ENCODE results near the gene PDE4D.

The PDE4D gene

DNA sequence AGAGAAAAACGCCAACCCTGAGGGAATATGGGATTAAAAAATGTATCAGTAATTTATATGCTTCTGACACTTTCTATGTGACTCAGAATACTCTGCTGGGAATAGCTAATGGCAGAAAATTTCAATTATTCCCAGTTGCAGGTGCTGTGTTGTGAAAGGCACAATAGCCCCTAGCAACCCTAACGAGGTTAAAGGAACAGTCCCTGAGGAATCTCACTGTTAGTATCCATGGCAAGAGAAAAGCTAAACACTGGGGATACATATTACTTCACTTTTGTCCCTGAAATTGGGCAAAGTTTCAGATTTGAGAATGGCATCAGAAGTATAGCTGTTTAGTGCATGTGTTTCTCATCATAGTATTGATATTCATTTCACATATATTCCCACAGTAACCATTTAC lies 755.7 kb downstream of the PDE4D start:
- H3K9me3 ChIP-seq (ENCODE audit: control insufficient read depth, insufficient read depth, low read length) = no peaks in the 10 kb centered on the region
- 0 out of 2 replicates have a peak, but pooled peaks cover 3% of the 10 kb centered on the region for H3K4me1 ChIP-seq (ENCODE audit: insufficient read depth, low read length)
- H3K9ac ChIP-seq (ENCODE audit: low read depth, low read length) = no peak overlapping the region

GRCh38 chr5:59136549-59136948 lies 757.0 kb downstream of the PDE4D start:
- Histone ChIP-seq H3K9me3 (ENCODE audit: control insufficient read depth, insufficient read depth, low read length) (no peaks in the 10 kb centered on the region), H3K4me1 (ENCODE audit: insufficient read depth, low read length) (0 out of 2 replicates have a peak, but pooled peaks cover 3% of the 10 kb centered on the region), H3K36me3 (ENCODE audit: insufficient read depth, low read length) (no peaks in the 10 kb centered on the region), H3K9ac (ENCODE audit: low read depth, low read length) (no peak overlapping the region)

More for the DNA sequence above, 755.7 kb downstream of the PDE4D start:
- H3K36me3 ChIP-seq (ENCODE audit: insufficient read depth, low read length) = no peaks in the 10 kb centered on the region

DNA sequence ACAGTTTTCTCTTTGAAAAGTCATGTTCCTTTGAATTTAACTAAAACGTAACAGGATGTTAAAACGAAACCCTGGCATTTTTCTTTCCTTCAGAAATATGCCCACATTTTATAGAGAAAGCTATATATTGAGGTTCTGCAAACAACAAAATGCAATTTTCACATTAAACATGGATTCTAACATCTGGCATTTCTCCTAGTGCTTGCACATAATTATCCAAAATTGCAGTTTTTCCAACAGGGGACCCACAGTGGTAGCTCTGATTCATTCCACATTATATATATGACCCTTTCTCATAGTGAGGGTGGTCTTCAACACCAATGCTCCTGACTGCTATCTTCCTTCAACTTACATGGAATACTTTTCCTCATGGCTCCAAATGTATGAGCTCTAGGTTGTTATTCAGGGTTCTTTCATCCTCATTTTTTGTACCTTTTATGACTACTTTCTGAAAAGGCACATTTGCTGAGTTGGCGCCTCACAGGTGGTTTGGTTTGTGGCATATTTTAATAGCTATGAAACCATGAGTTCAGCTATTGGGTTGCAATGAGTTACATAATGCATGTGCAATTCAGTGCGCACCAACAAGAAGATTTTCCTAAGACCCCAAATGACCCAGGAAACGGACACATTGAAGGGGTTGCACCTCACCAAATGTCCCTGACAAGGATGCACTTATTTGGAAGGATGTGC lies 758.9 kb downstream of the PDE4D start:
- no peak overlapping the region for H3K9ac ChIP-seq (ENCODE audit: low read depth, low read length)
- no peaks in the 10 kb centered on the region for H3K9me3 ChIP-seq (ENCODE audit: control insufficient read depth, insufficient read depth, low read length)
- peaks cover 7% of the 10 kb centered on the region; the same call in 1 of the 2 replicates for H3K4me1 ChIP-seq (ENCODE audit: insufficient read depth, low read length)
- H3K36me3 ChIP-seq (ENCODE audit: insufficient read depth, low read length) = no peaks in the 10 kb centered on the region

- no peak overlapping the region for H3K9ac ChIP-seq (ENCODE audit: low read depth, low read length)
- no peaks in the 10 kb centered on the region for H3K36me3 ChIP-seq (ENCODE audit: insufficient read depth, low read length)
- peaks cover 9% of the 10 kb centered on the region; the same call in 1 of the 2 replicates for H3K4me1 ChIP-seq (ENCODE audit: insufficient read depth, low read length)
- no peaks in the 10 kb centered on the region for H3K9me3 ChIP-seq (ENCODE audit: control insufficient read depth, insufficient read depth, low read length)
These were observed 759.7 kb downstream of the PDE4D start for GRCh38 chr5:59133764-59134261.

DNA sequence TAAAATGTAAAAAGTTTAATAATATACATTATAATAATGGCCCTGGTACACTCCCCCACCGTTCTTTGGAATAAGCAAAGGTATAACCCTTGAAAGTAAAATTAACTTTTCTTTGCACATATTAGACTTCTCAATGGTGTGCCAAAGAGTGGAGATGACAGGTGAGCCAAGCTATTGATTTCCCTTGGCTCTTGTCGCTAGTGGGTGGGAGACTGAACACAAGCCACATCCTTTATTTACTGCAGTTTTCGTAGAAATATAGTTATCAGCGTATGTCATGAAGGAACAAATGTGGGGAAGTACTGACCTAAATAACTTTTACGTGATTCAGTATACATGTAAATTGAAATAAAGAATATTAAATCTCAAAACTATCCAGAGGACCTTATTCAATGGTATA lies 761.4 kb downstream of the PDE4D start:
- H3K4me1 ChIP-seq (ENCODE audit: insufficient read depth, low read length) = peaks cover 16% of the 10 kb centered on the region; the same call in 1 of the 2 replicates
- H3K36me3 ChIP-seq (ENCODE audit: insufficient read depth, low read length) = no peaks in the 10 kb centered on the region
- no peak overlapping the region for H3K9ac ChIP-seq (ENCODE audit: low read depth, low read length)
- H3K9me3 ChIP-seq (ENCODE audit: control insufficient read depth, insufficient read depth, low read length) = no peaks in the 10 kb centered on the region

GRCh38 chr5:59130431-59130830 lies 763.1 kb downstream of the PDE4D start:
- H3K9ac ChIP-seq (ENCODE audit: low read depth, low read length) = no peak overlapping the region
- peaks cover 22% of the 10 kb centered on the region for H3K4me1 ChIP-seq (ENCODE audit: insufficient read depth, low read length)
- H3K36me3 ChIP-seq (ENCODE audit: insufficient read depth, low read length) = no peaks in the 10 kb centered on the region
- no peaks in the 10 kb centered on the region for H3K9me3 ChIP-seq (ENCODE audit: control insufficient read depth, insufficient read depth, low read length)

GRCh38 chr5:59128646-59129290 lies 764.8 kb downstream of the PDE4D start:
- peaks cover 27% of the 10 kb centered on the region for H3K4me1 ChIP-seq (ENCODE audit: insufficient read depth, low read length)
- H3K36me3 ChIP-seq (ENCODE audit: insufficient read depth, low read length) = no peaks in the 10 kb centered on the region
- no peak overlapping the region for H3K9ac ChIP-seq (ENCODE audit: low read depth, low read length)
- H3K9me3 ChIP-seq (ENCODE audit: control insufficient read depth, insufficient read depth, low read length) = no peaks in the 10 kb centered on the region

GRCh38 chr5:59126708-59127573 lies 766.6 kb downstream of the PDE4D start:
- Histone ChIP-seq H3K36me3 (ENCODE audit: insufficient read depth, low read length) (no peaks in the 10 kb centered on the region), H3K4me1 (ENCODE audit: insufficient read depth, low read length) (peaks cover 25% of the 10 kb centered on the region), H3K9me3 (ENCODE audit: control insufficient read depth, insufficient read depth, low read length) (no peaks in the 10 kb centered on the region), H3K9ac (ENCODE audit: low read depth, low read length) (peak overlapping the region; percentile 37)

GRCh38 chr5:59126016-59126707 lies 767.4 kb downstream of the PDE4D start:
- Histone ChIP-seq H3K9me3 (ENCODE audit: control insufficient read depth, insufficient read depth, low read length) (no peaks in the 10 kb centered on the region), H3K4me1 (ENCODE audit: insufficient read depth, low read length) (peaks cover 23% of the 10 kb centered on the region), H3K36me3 (ENCODE audit: insufficient read depth, low read length) (no peaks in the 10 kb centered on the region), H3K9ac (ENCODE audit: low read depth, low read length) (no peak overlapping the region)

DNA sequence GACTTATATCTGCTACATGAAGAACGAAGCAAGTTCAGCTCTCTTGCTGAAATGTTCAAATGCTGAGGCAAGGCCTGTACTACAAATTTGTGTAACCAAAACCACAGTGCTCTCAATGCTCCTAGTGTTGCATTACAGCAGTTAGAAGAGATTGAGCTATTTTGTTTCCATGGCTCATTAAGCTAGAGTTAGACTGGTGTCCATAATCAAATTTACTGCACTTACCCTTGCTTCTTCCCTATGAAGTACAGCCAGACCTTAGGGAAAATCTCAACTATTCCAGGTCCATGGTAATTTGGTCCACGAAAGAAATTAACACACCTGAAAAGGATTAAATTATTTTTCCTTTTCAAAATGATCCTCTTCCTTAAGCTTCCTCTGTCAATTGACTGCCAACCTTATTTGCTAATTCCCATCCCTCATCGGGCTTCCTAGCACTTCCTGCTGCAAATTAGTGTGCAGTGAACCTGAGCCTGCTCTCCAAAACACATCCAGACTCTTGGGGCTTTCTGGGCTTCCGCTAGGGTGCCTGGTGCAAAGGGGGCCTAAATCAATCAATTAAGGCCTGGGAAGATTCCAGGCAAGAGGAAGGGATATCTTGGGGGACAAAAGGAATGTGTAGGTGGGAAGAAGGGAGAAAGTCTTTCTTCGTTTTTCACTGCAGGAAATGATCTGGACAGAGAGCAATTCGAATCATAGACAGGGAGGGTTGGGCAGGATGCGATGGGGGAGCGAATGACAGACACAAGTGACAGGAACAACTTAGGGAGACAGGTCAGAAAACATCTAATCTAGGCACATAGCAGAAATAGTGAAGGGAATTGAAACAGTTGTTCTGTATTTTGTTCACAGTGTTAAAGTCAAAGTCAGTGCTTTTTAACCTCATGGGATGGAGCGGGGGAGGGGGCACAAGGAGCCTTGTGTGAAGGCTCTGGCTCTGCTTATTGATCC lies 768.2 kb downstream of the PDE4D start:
- H3K4me1 ChIP-seq (ENCODE audit: insufficient read depth, low read length) = peaks cover 21% of the 10 kb centered on the region
- peak overlapping the region; percentile 9; the same call in 1 of the 2 replicates for H3K9ac ChIP-seq (ENCODE audit: low read depth, low read length)
- H3K36me3 ChIP-seq (ENCODE audit: insufficient read depth, low read length) = no peaks in the 10 kb centered on the region
- no peaks in the 10 kb centered on the region for H3K9me3 ChIP-seq (ENCODE audit: control insufficient read depth, insufficient read depth, low read length)

GRCh38 chr5:59123595-59124561 lies 769.6 kb downstream of the PDE4D start:
- no peak overlapping the region for H3K9ac ChIP-seq (ENCODE audit: low read depth, low read length)
- H3K4me1 ChIP-seq (ENCODE audit: insufficient read depth, low read length) = peaks cover 20% of the 10 kb centered on the region
- no peaks in the 10 kb centered on the region for H3K36me3 ChIP-seq (ENCODE audit: insufficient read depth, low read length)
- no peaks in the 10 kb centered on the region for H3K9me3 ChIP-seq (ENCODE audit: control insufficient read depth, insufficient read depth, low read length)

GRCh38 chr5:59119480-59119879 lies 774.0 kb downstream of the PDE4D start:
- H3K9me3 ChIP-seq (ENCODE audit: control insufficient read depth, insufficient read depth, low read length) = no peaks in the 10 kb centered on the region
- H3K4me1 ChIP-seq (ENCODE audit: insufficient read depth, low read length) = peaks cover 11% of the 10 kb centered on the region; the same call in 1 of the 2 replicates
- H3K36me3 ChIP-seq (ENCODE audit: insufficient read depth, low read length) = no peaks in the 10 kb centered on the region
- H3K9ac ChIP-seq (ENCODE audit: low read depth, low read length) = no peak overlapping the region

All from ES-I3 (cell line).